HG02678 (cell line): ENCODE results near the gene HSF5.

Experiments used
- ATAC-seq: cut with Tn5 transposase; IDR thresholded peaks from one replicate; pipeline ENCODE4 v1.9.1; 2021; ENCODE audit warnings: mild to moderate bottlenecking, moderate library complexity; ENCODE audit not compliant: unreplicated experiment

HSF5 gene

GRCh38 chr17:58371300-58371950 is 116.8 kb downstream of the HSF5 start:
- no peak for ATAC-seq

- no peak for ATAC-seq
Measured at GRCh38 chr17:58370716-58371115, 117.5 kb downstream of the HSF5 start.

- ATAC-seq = no peak
Measured at GRCh38 chr17:58370309-58370708, 117.9 kb downstream of the HSF5 start.
